ENCODE data around the gene CACNA1I. TPM values are rescaled to one million over a fixed set of nuclear protein-coding genes. Genes with fewer than 3 reads are reported as not detected.

Gene CACNA1I
- total RNA-seq, 1 experiment from 2014 or later, result 0.03 TPM

GRCh38 chr22:39623603-39624500 lies 53.3 kb downstream of the CACNA1I start:
- Histone ChIP-seq H3K27ac (no peak overlapping the region), H3K27me3 (replicated peaks) (peaks cover 16% of the 10 kb centered on the region), H3K36me3 (no peaks in the 10 kb centered on the region), H3K4me1 (replicated peaks) (no peaks in the 10 kb centered on the region), H3K9me3 (replicated peaks) (peaks cover 4% of the 10 kb centered on the region; the same call in 1 of the 2 replicates), H3K4me3 (no peak overlapping the region)
- DNase-seq (ENCODE audit: low read depth in 1 of 2, low spot score in 2 of 2), result no peak

DNA sequence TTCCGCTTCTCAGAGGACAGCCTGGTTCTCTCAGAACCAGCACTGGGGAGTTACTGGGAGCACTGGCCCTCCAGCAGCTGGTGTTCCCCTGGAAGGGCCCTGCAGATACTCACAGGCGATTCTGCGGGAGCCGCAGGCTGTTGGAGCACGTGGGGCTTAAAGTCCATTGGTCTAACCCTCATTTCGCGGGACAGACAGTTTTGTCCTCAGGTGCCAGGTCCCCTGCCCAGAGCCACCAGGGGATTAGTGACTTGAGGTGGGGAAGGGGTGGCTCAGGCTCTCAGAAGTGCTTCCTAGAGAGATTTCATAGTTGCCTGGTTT lies 53.9 kb downstream of the CACNA1I start:
- H3K4me3 ChIP-seq, result no peak overlapping the region
- H3K27ac ChIP-seq, result no peak overlapping the region
- peaks cover 4% of the 10 kb centered on the region; the same call in 1 of the 2 replicates for H3K9me3 ChIP-seq (replicated peaks)
- no peaks in the 10 kb centered on the region for H3K36me3 ChIP-seq
- no peaks in the 10 kb centered on the region for H3K4me1 ChIP-seq (replicated peaks)
- DNase-seq (ENCODE audit: low read depth in 1 of 2, low spot score in 2 of 2), result no peak
- peaks cover 16% of the 10 kb centered on the region for H3K27me3 ChIP-seq (replicated peaks)

DNA sequence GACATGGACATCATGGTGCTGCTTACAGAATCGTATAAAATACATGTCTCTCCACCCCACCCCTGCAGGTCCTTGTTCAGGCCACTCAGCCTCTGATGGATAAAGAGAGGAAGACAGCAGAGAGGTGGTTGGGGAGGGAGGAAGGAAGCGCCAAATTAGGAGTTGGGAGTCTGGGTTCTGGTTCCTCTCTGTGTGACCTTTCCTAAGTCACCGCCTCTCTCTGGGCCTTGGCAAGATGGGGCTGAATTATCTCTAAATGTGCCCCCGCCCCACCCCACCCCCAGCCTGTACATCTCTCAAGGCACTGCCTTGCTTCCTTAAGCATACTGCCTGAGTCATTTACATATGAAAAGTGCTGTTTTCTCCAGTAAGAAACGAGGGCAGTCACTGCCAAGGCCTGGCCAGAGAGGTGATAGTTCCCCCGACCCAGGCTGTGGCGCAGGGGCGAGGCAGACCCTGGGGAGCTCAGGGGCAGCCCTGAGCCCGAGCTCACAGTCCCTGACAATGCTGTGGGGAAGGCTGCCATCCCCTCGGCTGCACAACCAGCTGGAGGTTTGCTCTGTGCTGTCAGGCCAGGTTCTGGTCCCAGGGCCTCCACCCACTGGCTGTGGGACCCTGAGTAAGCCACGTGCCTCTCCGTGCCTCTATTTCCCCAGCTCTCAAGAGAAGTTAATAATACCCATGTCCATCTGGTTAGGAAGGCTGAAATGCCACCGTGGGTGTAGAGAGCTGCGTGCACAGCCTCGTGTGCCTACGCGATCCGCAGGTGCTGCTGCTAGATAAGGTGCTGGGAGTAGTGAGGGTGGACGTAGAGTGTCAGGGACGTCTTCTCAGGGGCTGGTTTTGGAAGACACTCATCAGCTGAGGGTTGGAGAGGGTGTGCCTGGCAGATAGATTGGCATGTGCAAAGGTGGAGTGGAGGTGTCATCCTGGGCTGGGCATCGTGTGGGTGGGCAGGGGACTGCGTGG lies 55.3 kb downstream of the CACNA1I start:
- H3K9me3 ChIP-seq (replicated peaks), result peaks cover 4% of the 10 kb centered on the region; the same call in 1 of the 2 replicates
- H3K27ac ChIP-seq, result no peak overlapping the region
- no peak for DNase-seq (ENCODE audit: low read depth in 1 of 2, low spot score in 2 of 2)
- H3K36me3 ChIP-seq, result no peaks in the 10 kb centered on the region
- H3K4me3 ChIP-seq, result no peak overlapping the region
- no peaks in the 10 kb centered on the region for H3K4me1 ChIP-seq (replicated peaks)
- peaks cover 16% of the 10 kb centered on the region for H3K27me3 ChIP-seq (replicated peaks)

DNA sequence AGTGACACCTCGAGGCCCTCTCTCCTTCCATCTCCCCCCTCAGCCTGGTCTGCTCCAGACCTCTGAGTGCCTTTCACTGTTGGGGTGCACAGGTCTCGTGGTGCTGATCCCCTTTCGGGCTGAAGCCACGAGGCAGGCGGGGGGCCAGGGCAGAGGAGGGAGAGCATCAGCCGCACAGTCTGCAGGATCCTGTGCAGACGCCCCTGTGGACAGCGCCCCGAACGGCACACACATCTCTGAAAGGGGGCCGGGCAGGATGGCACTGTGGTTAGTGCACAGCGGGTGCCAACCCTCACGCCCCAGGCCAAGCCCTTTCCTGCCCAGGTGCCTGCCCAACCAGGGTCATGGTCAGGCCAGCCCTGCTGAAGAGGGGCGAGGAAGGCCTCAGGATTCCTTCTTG lies 56.7 kb downstream of the CACNA1I start:
- DNase-seq (ENCODE audit: low read depth in 1 of 2, low spot score in 2 of 2), result no peak
- Histone ChIP-seq H3K4me3 (no peak overlapping the region), H3K9me3 (replicated peaks) (peaks cover 4% of the 10 kb centered on the region; the same call in 1 of the 2 replicates), H3K36me3 (no peaks in the 10 kb centered on the region), H3K27ac (no peak overlapping the region), H3K27me3 (replicated peaks) (peaks cover 16% of the 10 kb centered on the region), H3K4me1 (replicated peaks) (no peaks in the 10 kb centered on the region)

- Histone ChIP-seq H3K9me3 (replicated peaks) (peaks cover 1% of the 10 kb centered on the region; the same call in 1 of the 2 replicates), H3K4me3 (no peak overlapping the region), H3K36me3 (no peaks in the 10 kb centered on the region), H3K4me1 (replicated peaks) (no peaks in the 10 kb centered on the region), H3K27me3 (replicated peaks) (peaks cover 14% of the 10 kb centered on the region), H3K27ac (no peak overlapping the region)
- no peak for DNase-seq (ENCODE audit: low read depth in 1 of 2, low spot score in 2 of 2)
These were observed 57.5 kb downstream of the CACNA1I start for GRCh38 chr22:39627865-39628562.

GRCh38 chr22:39628563-39629080 lies 58.1 kb downstream of the CACNA1I start:
- Histone ChIP-seq H3K27me3 (replicated peaks) (peaks cover 8% of the 10 kb centered on the region), H3K27ac (no peak overlapping the region), H3K4me3 (no peak overlapping the region), H3K36me3 (no peaks in the 10 kb centered on the region), H3K4me1 (replicated peaks) (no peaks in the 10 kb centered on the region), H3K9me3 (replicated peaks) (no peaks in the 10 kb centered on the region)
- DNase-seq (ENCODE audit: low read depth in 1 of 2, low spot score in 2 of 2), result no peak

DNA sequence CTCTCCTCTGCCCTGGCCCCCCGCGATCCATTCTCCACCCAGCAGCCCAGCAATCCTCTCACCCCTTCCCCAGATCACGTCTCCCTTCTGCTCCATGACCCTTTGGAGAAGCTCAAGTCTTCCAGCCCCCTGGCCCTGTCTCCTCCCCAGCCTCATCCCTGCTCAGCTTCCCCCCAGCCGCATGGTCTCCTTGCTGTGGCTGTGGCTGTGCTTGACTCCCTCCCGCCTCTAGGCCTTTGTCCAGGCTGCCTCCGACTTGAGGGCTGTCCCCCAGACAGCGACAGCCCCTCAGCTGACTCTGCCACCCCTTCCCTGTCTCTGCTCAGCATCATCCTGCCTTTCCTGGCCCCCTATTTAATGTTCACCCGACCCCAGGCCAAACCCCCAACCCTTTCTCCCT lies 59.3 kb downstream of the CACNA1I start:
- DNase-seq (ENCODE audit: low read depth in 1 of 2, low spot score in 2 of 2), result no peak
- Histone ChIP-seq H3K9me3 (replicated peaks) (no peaks in the 10 kb centered on the region), H3K27ac (no peak overlapping the region)

DNA sequence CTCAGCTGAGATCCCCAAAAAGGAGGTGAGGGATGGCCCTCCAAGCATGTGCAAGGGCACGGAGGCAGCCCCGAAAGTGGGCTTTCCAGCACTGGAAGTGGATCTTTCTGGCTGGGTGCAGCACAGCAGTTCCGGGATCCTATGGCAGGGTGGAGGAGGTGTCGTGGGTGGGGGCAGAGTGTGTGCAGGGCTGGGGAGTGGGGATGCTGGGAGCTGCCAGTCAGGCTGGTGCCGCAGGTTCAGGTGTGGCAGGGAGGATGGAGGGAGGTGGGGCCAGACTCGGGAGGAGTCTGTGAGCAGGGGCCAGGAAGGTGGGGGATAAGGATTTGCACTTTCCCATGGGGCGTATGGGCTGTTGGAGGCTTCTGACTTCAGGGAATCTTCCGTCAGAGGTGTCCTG lies 60.2 kb downstream of the CACNA1I start:
- H3K9me3 ChIP-seq (replicated peaks), result no peaks in the 10 kb centered on the region
- no peak for DNase-seq (ENCODE audit: low read depth in 1 of 2, low spot score in 2 of 2)
- peaks cover 14% of the 10 kb centered on the region for H3K4me1 ChIP-seq (replicated peaks)
- H3K27ac ChIP-seq, result no peak overlapping the region
- H3K36me3 ChIP-seq, result no peaks in the 10 kb centered on the region
- no peaks in the 10 kb centered on the region; the same call in 1 of the 2 replicates for H3K27me3 ChIP-seq (replicated peaks)
- no peak overlapping the region for H3K4me3 ChIP-seq

More for the DNA sequence above, 59.3 kb downstream of the CACNA1I start:
- peaks cover 6% of the 10 kb centered on the region for H3K4me1 ChIP-seq (replicated peaks)
- no peak overlapping the region for H3K4me3 ChIP-seq
- no peaks in the 10 kb centered on the region for H3K36me3 ChIP-seq
- no peaks in the 10 kb centered on the region; the same call in 1 of the 2 replicates for H3K27me3 ChIP-seq (replicated peaks)

DNA sequence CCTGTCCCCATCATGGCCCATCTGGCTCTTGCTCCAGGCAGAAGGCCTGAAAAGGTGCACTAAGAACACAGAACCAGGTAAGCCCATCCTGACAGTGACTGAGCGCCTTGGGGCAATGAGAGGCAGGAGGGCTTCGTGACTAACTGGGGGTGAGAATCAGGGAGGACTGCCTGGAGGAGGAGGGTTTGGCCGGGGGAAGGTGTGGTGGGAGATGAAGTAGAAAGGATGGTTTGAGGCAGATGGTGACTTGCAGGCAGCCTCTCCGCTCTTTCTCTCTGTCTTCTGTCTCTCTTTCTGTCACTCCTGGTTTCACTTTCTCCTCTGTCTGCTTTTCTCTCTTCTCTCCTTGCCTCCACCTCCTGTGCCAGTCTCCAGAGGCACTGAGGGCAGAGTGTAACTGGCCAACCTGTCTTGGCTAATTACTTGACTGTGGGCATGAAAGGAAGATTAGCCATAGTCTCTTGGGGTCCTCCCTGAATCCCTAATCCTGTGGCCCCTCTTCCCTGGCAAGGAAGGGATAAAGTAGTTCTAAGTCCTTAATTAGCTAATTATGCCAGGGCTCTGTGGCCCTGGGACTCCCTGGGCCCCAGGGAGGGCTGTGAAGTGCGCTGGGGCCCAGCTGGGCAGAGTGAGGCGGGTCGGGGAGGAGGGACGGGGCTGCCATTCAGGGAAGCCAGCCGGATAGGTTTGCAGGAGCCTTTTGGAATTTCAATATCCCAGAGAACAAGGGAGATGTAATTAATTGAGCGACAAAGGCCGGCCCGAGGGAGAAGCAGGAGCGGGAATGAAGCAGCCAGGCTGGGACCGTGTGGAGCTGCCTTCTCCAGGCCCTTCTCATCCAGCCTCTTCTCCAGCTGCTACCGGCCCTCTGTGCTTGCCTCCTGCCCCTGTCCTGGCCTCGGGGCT lies 61.1 kb downstream of the CACNA1I start:
- H3K27me3 ChIP-seq (replicated peaks), result no peaks in the 10 kb centered on the region; the same call in 1 of the 2 replicates
- no peak overlapping the region for H3K27ac ChIP-seq
- H3K4me3 ChIP-seq, result no peak overlapping the region
- no peaks in the 10 kb centered on the region for H3K36me3 ChIP-seq
- no peaks in the 10 kb centered on the region for H3K9me3 ChIP-seq (replicated peaks)
- DNase-seq (ENCODE audit: low read depth in 1 of 2, low spot score in 2 of 2), result no peak
- H3K4me1 ChIP-seq (replicated peaks), result peaks cover 14% of the 10 kb centered on the region

- Histone ChIP-seq H3K27ac (no peak overlapping the region), H3K27me3 (replicated peaks) (no peaks in the 10 kb centered on the region), H3K36me3 (no peaks in the 10 kb centered on the region), H3K9me3 (replicated peaks) (no peaks in the 10 kb centered on the region), H3K4me1 (replicated peaks) (peaks cover 14% of the 10 kb centered on the region), H3K4me3 (no peak overlapping the region)
- peak; percentile 81 to 91 for DNase-seq (ENCODE audit: low read depth in 1 of 2, low spot score in 2 of 2)
These were observed 64.2 kb downstream of the CACNA1I start for GRCh38 chr22:39634530-39635405.

DNA sequence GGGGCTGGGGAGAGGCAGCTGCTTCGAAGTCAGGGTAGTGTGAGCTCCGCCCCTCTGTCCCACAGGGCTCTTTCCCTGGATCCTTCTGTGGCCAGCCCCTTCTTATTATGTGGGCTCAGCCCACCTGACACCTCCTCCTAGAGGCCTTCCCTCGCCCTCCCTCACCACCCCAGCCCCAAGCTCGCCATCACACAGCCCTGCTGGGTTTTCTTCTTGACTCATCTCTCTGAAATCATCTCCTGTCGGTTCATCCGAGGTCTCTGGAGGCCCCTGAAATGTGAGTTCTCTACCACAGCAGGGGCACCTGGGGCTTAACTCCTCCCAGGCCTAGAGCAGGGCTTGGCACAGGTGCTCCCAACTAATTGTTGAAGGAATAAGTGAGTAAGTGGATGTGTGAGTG lies 65.2 kb downstream of the CACNA1I start:
- H3K27me3 ChIP-seq (replicated peaks), result no peaks in the 10 kb centered on the region
- no peaks in the 10 kb centered on the region for H3K36me3 ChIP-seq
- H3K27ac ChIP-seq, result no peak overlapping the region
- no peaks in the 10 kb centered on the region for H3K9me3 ChIP-seq (replicated peaks)
- no peak for DNase-seq (ENCODE audit: low read depth in 1 of 2, low spot score in 2 of 2)
- peaks cover 14% of the 10 kb centered on the region for H3K4me1 ChIP-seq (replicated peaks)
- H3K4me3 ChIP-seq, result no peak overlapping the region

GRCh38 chr22:39638958-39639357 lies 68.4 kb downstream of the CACNA1I start:
- Histone ChIP-seq H3K4me1 (replicated peaks) (peaks cover 14% of the 10 kb centered on the region), H3K9me3 (replicated peaks) (no peaks in the 10 kb centered on the region), H3K27me3 (replicated peaks) (no peaks in the 10 kb centered on the region; the same call in 1 of the 2 replicates), H3K36me3 (no peaks in the 10 kb centered on the region), H3K4me3 (no peak overlapping the region), H3K27ac (no peak overlapping the region)
- no peak for DNase-seq (ENCODE audit: low read depth in 1 of 2, low spot score in 2 of 2)
